GM21381 (cell line): ENCODE data around the gene ADCY1.

Experiments
- ATAC-seq: cut with Tn5 transposase; IDR thresholded peaks from one replicate; pipeline ENCODE4 v1.9.1; 2021; ENCODE audit warnings: mild to moderate bottlenecking, moderate library complexity; ENCODE audit not compliant: unreplicated experiment

Gene ADCY1

DNA sequence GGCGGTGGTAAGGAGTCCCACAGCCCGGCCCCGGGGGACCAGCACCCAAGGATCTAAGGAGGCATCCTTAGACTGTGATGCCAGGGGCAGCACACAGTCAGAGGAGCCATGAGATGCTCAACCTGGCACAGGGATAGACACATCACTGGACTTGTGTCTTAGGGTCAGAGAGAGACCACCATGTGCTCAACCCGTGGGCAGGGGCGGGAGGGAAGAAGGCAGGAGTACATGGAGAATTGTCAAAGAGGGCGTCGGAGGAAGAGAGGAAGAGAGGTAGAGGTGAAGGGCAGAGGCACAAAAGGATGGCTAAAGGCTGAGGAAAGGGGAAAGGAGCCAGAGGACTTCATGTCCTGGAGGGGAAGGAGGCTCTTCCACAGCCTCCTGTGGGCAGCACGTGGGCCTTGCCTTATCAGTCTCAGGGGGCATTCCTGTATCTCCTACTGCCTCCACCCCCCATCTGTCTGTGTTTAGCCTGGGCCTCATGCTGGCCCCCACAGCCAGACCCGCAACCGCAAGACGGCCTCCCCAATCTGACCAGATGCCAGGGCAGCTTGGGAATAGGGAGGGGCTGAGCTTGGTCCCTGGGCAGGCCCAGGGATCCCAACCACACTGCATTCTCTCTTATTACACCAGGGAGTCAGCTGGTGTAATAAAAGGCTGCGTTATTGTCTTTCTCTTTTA, 2.2 kb downstream of the ADCY1 start:
- ATAC-seq = no peak

GRCh38 chr7:45578022-45578421, 3.9 kb downstream of the ADCY1 start:
- no peak for ATAC-seq

GRCh38 chr7:45578467-45578866, 4.3 kb downstream of the ADCY1 start:
- ATAC-seq = no peak

DNA sequence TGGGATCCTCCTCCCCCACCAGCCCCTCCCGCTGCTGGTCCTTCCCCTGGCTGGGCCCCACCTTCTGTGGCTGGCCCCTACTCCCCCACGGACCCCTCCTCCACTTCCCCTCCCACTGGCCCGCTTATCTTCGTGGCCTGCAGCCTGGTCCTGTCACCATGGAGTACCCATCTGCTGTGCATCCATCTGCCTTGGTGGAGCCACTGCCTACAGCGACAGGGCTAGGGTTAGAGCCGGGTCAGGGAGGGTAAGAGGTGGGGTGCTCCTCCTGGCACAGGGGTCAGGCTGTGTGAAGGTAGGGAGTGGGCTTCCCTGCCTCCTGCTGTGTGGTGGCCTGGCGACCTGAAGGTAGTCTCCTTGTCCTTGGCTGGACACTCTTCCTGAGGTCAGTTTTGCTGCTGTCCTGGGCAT, 5.2 kb downstream of the ADCY1 start:
- ATAC-seq = no peak

GRCh38 chr7:45580053-45580872, 6.1 kb downstream of the ADCY1 start:
- no peak for ATAC-seq

DNA sequence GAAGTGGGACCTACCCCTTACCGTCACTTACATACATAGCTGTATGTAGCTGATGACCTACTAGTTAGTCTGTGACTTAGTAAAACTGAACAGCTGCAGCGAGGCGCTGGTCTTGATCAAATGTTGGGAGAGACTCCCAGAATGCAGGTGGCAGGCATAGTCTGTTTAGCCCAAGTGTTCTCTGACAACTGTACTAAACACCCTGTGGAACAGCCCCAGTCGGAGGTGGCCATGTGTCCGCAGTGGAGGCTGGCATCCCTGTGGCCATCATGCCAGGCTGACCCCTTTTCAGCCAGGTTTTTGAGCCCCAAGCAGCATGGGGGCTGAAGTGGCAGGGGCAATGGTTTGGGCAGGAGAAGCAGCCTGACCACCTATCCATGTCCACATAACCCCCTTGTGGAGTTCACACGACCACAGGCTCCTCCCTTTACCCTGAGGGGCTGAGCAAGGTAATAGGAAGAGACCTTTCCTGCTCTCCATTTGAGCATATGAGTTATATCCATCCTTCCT, 7.2 kb downstream of the ADCY1 start:
- no peak for ATAC-seq

- no peak for ATAC-seq
These were observed 8.1 kb downstream of the ADCY1 start for GRCh38 chr7:45582136-45582749.

GRCh38 chr7:45582868-45583277, 8.7 kb downstream of the ADCY1 start:
- no peak for ATAC-seq

GRCh38 chr7:45583296-45583695, 9.1 kb downstream of the ADCY1 start:
- ATAC-seq = no peak

- ATAC-seq = no peak
These were observed 10.4 kb downstream of the ADCY1 start for GRCh38 chr7:45584261-45585210.

DNA sequence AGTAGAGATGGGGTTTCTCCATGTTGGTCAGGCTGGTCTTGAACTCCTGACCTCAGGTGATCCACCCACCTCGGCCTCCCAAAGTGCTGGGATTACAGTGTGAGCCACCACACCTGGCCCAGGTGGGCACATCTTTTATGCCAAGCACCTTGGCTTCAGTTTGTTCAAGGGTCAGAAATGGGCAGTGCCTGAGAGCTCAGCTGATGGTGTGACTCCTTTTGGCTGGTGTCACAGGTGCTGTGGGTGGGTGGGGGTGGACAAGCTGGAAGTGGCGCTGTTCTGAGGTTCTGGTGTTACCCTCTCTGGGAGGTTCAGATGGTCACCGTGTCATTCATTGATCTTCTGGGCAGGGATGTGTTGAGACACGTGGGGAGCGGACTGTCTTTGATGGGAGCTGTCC, 11.5 kb downstream of the ADCY1 start:
- ATAC-seq = no peak

- no peak for ATAC-seq
These were observed 12.7 kb downstream of the ADCY1 start for GRCh38 chr7:45586542-45587520.

- no peak for ATAC-seq
These were observed 14.3 kb downstream of the ADCY1 start for GRCh38 chr7:45588466-45588865.

DNA sequence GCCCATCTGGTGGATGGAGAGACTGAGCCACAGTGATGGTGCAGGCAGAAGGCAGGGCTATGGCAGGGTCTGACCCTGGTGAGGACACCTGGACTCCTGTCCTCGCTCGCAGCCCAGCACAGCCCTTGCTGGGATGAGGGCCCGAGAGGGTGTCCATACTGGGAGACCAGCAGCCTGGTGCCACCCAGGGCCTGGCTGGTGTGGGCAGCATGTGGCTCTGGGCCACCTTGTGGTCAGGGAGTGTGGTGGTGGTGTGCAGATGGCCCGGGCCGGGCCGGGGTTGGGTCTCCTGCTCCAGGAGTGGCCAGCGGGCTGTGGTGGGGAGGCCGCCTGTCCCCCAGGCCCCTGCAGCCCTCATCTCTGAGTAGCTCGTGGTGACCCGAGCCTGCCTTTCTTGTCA, 14.9 kb downstream of the ADCY1 start:
- ATAC-seq = no peak

DNA sequence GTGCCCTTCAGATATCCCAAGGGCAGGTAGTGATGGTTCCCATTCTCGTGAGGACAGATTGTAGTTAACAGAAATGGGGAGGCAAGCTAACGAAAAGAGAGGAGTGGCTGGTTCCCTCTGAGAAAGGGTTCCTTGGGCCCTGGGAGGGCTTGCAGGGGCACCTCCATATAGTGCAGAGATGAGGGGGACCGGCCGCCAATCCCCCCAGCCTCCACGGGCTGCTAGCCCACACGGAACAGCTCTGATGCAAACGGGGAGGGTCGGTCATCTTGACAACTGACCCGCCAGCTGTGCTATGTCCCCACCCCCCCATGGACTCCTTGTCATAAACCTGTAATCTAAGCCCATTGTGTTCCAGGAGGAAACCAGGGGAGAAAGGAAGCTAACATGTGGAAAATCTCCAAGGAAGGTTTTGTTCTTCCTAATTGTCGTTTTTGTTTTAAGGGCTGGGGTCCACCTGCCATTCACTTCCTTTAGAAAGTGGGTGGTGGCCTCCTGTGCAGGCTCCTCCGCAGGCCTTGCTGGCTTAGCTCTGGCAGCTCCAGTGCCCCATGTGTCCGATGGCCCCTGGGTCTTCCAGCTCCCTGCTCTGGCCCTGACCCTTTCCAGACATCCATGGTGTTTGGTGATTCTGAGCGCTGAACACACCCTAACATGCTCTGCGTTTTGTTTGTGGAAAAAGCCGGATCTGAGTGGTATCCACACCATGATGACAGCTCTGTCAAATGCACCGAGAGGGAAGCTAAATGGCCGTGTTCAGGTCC, 15.9 kb downstream of the ADCY1 start:
- no peak for ATAC-seq

GRCh38 chr7:45590679-45591057, 16.5 kb downstream of the ADCY1 start:
- no peak for ATAC-seq

GRCh38 chr7:45591101-45591906, 17.1 kb downstream of the ADCY1 start:
- ATAC-seq = no peak
